Stomach (tissue), 4 donors: ENCODE measurements around the gene PI16.

Experiments
- CTCF ChIP-seq, 7 experiments: fragments of 450-650 bp in 4 of 7; fragments of 200-600 bp in 3 of 7; sonication (generic) in 3 of 7; IDR thresholded peaks; one replicate each; pipeline ENCODE4 v1.5.1; 2016 to 2019; ENCODE audit warnings: antibody characterized with exemption in 7 of 7, control low read depth in 2 of 7, mild to moderate bottlenecking in 1 of 7
- EP300 ChIP-seq: sonication (generic); formaldehyde crosslinking; IDR thresholded peaks from one replicate; pipeline ENCODE4 v1.6.1; 2017; ENCODE audit warnings: antibody characterized with exemption
- POLR2A ChIP-seq, 4 donors: fragments of 450-650 bp; IDR thresholded peaks; one replicate each; pipeline ENCODE4 v1.6.1; 2016; ENCODE audit warnings: antibody characterized with exemption in 4 of 4, control low read depth in 2 of 4, mild to moderate bottlenecking in 1 of 4, moderate library complexity in 1 of 4
- POLR2AphosphoS5 ChIP-seq, 3 donors: sonication (generic); formaldehyde crosslinking; IDR thresholded peaks; one replicate each; pipeline ENCODE4 v1.6.1; 2016; ENCODE audit warnings: antibody characterized with exemption in 3 of 3

- TF ChIP-seq CTCF (IDR thresholded peaks at IDR 0.05) (no peak), POLR2A (IDR thresholded peaks at IDR 0.05) (no peak), EP300 (no peak), POLR2AphosphoS5 (IDR thresholded peaks at IDR 0.05) (no peak)
Observed at GRCh38 chr6:36986704-36987047, 32.1 kb downstream of the PI16 start.
